AG04449 (cell line): ENCODE measurements around the gene ZNF385C.

ENCODE experiments used
- CTCF ChIA-PET: fragments of 350-600 bp; formaldehyde crosslinking; extraction: SDS; loops from one replicate; lab custom pipeline; 2021; ENCODE audit warnings: antibody characterized with exemption; lab: Yijun Ruan, JAX
- POLR2A ChIA-PET: fragments of 400-600, 350-600 bp; formaldehyde crosslinking; extraction: SDS; loops from one replicate; lab custom pipeline; 2020; ENCODE audit warnings: antibody characterized with exemption, inconsistent platforms; lab: Yijun Ruan, JAX
- DNase-seq: peaks from one replicate; pipeline ENCODE4 v3.0.0-alpha.2; 2010; ENCODE audit warnings: low read depth, low spot score
- H3K4me3 ChIP-seq: 2 replicates; pipeline ENCODE4 v1.5.1; 2011; ENCODE audit warnings: low read depth, mild to moderate bottlenecking, control low read depth, low read length
- CTCF ChIP-seq: IDR thresholded peaks from one replicate; pipeline ENCODE4 v1.5.1; 2011; ENCODE audit warnings: mild to moderate bottlenecking, moderate library complexity, low read length, control low read depth, inconsistent platforms; ENCODE audit not compliant: insufficient read depth; ENCODE audit errors: missing control alignments

Gene ZNF385C

DNA sequence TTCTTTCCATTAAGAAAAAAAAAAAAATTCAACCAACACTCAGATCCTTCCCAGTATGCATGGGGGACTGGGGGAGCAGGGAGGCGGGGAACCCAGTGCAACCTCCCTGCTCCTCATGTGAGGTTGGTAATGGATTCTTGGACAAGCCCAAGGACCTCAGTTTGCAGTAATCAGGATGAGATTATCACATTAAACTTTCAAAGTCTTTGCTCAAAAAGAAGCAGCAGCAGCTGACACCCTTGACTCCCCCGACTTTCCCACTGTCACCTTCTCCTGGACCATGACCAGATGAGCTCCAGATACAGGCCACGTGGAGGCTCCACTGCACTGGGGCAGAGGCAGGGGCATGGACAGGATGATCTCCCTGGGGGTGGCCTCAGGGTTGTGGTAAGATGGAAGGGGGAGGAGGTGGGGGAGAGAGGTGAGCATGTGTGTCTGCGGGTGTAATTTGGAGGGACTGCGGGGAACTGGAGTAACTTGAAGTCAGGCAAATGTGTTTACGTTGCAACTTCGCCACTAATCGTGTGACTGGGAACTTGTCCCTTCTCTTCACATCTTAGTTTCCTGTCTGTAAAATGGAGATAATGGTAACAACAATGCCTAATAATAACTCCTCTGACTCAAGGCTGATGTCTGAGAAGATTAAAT is 19.8 kb downstream of the ZNF385C start:
- no peak for TF ChIP-seq CTCF
- DNase-seq, result no peak
- CTCF ChIA-PET, result no interaction called here
- H3K4me3 ChIP-seq, result no peak overlapping the region
- POLR2A ChIA-PET, result no interaction called here

GRCh38 chr17:42077755-42078154 is 20.5 kb downstream of the ZNF385C start:
- ChIA-PET CTCF (interaction anchor here (1.4 to 4.4 kb wide), 2 partner anchors 11 to 24 kb away, joined by 3 to 35 read pairs; no protein-coding TSS in a partner anchor), POLR2A (no interaction called here)
- no peak overlapping the region for H3K4me3 ChIP-seq
- TF ChIP-seq CTCF, result no peak
- no peak for DNase-seq

DNA sequence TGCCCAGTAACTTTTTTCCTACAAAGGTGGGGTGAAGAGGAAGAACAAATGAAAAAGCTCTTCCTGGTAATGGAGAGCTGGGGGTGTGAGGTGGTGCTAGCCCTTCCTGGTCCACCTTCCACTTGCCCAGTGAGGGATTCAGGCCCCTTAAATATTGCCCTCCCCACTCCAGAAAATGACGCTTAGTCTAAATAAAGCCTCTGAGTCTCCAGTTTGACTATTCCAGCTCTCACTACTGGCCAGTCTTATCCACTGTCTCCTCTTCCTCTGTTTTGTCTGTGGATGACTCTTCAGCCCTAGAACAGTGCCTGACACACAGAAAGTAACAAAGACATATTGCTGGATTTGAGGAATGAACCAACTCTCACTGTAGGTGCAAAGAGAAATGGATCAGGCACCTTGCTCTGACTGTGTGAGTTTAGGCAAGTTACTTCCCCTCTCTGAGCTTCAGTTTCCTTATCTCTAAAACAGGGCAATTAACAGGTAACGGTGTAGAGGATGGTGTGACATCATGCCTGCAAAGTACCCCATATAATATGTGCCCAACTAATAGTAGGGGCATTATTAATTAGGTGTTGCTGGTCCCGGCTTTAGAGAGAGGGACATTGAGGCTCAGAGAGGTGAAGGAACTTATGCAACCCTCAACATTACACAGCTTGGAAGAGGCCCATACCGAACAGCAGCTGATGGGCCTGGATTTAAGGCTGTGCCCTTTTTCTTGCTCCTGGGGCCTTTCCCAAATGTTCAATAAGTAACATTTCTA is 21.3 kb downstream of the ZNF385C start:
- TF ChIP-seq CTCF, result no peak
- no peak overlapping the region for H3K4me3 ChIP-seq
- ChIA-PET CTCF (interaction anchor here (0.8 to 4.4 kb wide), 4 partner anchors 10 to 30 kb away, joined by 3 to 35 read pairs (median 3); no protein-coding TSS in a partner anchor), POLR2A (no interaction called here)
- DNase-seq, result no peak

- CTCF ChIA-PET, result interaction anchor here (4.4 kb wide), 1 partner anchor 9 kb away, joined by 35 read pairs; no protein-coding TSS in a partner anchor
- no peak overlapping the region for H3K4me3 ChIP-seq
- POLR2A ChIA-PET, result no interaction called here
- no peak for TF ChIP-seq CTCF
- DNase-seq, result no peak
Measured at GRCh38 chr17:42075789-42076188, 22.5 kb downstream of the ZNF385C start.

DNA sequence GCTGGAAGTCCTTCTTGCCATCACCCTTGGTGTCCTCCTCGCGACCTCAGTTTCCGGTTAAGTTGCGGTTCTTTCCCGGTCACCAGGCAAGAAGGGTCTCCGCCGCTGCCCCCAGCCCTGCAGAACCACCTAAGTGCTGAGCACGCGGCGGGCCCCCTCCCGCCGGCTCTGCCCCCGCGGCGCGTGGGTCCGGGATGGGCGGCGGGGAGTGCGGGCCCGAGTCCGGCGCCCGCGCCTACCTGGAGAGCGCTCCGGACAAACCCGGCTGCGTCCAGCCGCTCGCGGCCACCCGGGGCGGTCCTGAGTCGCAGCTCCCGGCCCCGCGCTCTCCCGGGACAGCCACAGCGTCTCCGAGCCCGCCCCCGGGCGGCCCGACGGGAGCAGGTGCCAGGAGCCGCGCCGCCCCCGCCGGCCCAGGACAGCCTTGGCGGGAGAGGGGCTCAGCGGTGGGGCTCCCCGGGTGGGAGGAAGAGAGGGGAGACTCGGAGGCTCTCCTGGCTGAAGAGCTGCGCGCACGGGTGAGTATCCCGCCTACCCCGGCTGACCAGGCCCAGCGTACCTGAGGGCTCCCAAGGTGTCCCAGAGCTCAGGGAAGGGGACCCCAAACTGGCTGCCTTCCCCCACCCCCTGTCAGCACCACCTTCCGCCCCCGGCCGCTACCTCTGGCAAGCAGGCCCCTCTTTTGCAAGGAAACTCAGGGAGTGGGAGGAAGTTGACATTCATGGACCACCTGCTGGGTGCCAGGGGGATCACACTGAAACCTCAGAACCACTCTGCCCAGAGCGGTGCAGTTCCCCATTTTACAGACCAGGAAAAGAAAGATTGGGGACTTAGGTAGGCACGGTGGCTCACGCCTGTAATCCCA is 25.7 kb downstream of the ZNF385C start:
- CTCF ChIA-PET, result interaction anchor here (0.8 to 1.7 kb wide), 5 partner anchors 15 to 47 kb away, joined by 3 to 6 read pairs (median 3); no protein-coding TSS in a partner anchor
- no peak for TF ChIP-seq CTCF
- DNase-seq, result no peak
- no peak overlapping the region for H3K4me3 ChIP-seq
- POLR2A ChIA-PET, result no interaction called here
